GM21576 (cell line): ENCODE data around the gene CNGA1.

Experiments used
- ATAC-seq: cut with Tn5 transposase; IDR thresholded peaks from one replicate; pipeline ENCODE4 v1.9.1; 2021; ENCODE audit warnings: mild to moderate bottlenecking, moderate library complexity; ENCODE audit not compliant: unreplicated experiment

CNGA1 gene

DNA sequence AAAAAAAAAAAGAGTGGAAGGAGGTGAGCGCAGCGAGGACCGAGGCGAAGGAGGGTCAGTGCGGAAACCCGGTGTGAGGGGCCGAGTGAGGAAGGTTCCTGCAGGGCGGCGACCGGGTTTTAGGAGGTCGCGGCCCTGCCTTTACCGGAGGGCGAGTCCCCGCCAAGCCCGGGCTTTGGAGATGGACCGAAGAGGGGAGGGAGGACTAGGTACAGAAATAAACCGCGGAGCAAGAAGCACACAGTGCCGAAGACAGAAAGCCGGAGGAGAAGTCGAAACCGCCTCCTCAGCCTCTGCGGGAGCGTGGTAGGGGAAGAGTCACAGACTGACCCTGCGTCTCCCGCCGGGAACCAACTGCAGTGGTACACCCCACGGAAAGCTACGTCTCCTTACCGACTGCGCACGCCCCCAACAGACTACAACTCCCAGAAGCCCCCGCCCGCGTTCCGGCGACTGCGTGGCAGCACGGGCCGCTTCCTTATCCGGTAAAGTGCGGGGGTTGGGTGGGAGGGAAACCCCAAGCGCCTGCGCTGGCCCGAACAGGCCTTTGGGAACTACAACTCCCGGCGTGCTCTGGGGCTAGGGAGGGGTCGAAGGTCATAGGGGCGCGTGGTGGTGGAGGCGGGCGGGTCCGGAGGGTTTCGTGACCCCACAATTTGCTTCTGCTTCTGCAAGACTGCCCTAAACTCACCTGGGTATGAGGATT lies 102.1 kb downstream of the CNGA1 start, which contains the start of gene NFXL1:
Gene NFXL1 (minus strand): TSS at position 364 of the 706 bp plus-strand sequence. CDS start 380 bp downstream, outside the sequence.
- ATAC-seq, result peak; percentile 96

DNA sequence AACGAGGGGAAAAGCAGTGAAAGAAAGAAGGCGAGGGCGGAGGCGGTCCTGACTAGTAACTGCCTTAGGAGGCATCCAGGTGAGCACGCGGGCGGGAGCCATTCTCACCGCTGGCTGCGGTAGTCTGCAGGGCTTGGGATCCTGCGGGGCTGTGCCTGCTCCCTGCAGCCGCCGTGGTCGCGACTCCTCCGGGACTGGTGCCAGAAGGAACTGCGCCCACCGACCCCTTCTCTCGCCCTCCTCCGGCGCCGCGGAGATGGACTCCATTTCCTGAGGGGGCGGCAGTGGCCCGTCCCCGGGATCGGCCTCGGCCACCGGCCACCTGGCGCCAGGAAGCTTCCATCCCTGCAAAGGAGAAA lies 102.6 kb downstream of the CNGA1 start:
- peak; percentile 21 for ATAC-seq

DNA sequence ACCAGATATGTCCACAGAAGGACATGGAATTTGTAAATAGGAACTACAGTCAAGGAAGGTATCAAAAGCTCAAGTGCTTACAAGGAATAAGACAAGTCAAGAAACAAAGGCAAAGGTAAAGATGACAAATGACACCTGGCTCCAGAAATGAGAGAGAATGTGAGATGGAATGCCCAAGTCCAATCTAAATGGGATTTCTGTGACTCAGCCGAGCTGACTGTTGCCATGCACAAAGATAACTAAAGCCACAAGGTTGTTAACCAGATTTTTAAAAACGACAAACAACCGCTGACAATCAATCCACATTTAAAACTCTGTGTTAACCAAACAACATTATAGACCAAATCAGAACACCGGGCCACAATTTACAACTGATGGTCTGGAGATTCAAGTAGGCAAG lies 103.2 kb downstream of the CNGA1 start:
- no peak for ATAC-seq

DNA sequence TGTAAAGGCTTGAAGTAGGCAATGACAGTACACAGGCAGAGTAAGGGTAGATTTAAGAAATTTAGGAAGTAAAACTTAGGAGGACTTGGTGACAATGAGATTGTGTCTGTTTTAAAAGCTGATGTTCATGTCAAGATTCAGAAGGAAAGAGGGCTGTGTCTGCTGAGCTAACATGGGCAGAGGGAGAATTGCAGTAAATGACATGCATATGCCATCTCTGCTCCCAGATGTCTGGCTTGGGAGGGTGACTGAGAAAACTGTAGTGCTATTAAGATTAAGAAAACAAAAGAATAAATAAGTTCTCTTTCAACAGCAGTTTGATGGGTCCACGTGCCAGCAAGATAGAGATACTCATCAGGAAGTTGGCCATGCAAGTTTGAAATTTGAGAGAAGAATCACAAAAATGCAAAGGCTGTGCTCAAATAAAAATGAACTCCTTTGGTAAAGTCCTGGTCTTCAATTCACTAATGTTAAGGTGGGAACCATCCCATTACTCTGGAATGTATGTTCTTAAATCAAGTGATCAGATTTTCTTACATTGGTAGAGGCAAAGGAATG lies 109.3 kb downstream of the CNGA1 start:
- no peak for ATAC-seq

DNA sequence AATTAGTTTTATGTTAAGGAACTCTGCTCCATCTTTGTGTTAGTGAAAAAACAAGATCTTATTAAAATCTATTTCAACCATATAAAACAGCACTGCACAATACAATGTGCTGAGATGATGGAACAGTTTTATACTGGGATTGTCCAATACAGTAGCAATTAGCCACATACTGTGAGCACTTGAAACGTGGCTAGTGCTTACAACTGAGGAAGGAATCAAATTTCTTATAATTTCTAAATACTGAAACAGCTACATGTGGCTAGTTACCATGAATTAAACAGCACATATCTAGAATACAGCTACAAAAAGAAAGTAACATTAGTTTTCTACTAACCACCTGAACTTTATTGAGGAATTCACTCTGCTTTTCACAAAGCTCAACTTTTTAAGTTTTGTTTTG lies 116.8 kb downstream of the CNGA1 start:
- ATAC-seq, result no peak

DNA sequence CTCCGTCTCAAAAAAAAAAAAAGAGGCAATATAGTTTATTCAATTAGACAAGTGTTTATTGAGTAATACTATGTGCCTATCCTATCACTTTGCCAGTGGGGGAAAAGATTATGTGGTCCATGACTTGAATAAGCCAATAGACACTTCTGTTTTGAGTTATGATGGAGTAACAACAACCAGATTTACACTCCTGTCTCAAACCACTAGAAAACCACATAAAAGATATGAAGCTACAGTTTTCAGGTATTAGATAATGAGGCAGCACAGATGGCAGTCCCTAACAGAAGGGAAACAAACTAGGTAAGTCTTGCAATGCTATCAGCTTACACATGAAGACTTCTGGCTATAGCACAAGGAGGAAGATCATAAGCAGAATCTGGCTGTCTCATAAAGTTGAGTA lies 124.6 kb downstream of the CNGA1 start:
- no peak for ATAC-seq
